Eye (tissue), 1 donor: ENCODE measurements around the gene NCAPH2.
"Not testable (repeated sequence)": the region's sequence is repeated elsewhere in the genome, so short reads cannot be mapped to it uniquely, and the experiment has no call there.

Experiments used
- DNase-seq: peaks from one replicate; pipeline ENCODE4 v3.0.0-alpha.2; 2015

NCAPH2 gene

DNA sequence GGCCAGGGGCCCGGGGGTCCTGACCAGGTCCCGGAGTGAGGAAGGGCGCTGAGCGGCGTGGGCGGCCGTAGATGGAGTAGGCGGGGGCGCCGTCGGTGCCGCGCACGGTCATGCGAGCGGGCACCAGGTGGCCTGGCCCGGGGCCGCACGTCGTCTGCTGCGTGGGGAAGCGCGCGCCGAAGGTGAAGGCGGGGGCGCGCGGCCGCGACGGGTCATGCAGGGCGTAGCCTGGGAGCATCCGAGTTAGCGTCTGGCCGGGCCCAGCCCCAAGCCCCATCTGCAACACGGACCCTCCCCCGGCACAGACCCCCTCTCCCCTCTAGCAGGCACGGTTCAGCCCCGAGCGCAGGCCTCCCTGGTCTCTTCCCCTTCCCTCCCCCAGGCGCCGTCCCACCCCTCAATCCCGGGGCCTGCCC, 23.5 kb downstream of the NCAPH2 start:
- DNase-seq, result peak; percentile 56

DNA sequence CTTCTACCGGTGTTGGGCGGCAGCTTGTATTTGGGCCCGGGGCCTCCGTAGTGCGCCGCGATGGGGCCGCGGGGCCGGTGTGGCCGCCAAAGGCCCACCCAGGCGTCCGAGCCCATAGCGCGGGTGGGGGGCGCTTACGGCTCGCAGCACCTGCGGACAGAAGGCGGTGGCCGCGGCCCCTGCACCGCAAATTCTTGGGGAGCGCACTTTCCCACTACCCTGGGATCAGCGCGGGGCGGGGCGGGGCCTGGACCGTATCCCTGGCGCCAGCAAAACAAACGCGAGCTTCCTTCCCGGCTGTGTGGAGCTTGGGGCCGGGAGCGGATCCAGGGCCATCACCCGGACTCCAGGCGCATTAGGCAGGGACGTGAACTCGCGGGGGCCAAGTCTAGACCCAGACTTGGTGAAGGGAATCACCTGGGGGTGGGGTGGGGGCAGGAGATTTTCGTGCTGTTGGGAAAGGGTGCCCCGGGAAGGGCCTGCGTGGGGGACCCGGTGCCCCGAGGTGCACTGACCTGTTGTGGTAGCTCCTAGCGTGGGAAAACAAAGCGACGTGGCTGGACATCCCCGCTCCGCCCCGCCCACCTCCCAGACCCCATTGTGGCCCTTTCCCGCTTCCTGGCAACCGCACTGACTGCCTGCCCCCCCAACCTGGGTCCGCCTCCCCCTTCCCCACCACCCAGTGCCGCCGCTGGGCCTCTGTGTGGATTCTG, 24.1 kb downstream of the NCAPH2 start:
- peak; percentile 70 for DNase-seq

DNA sequence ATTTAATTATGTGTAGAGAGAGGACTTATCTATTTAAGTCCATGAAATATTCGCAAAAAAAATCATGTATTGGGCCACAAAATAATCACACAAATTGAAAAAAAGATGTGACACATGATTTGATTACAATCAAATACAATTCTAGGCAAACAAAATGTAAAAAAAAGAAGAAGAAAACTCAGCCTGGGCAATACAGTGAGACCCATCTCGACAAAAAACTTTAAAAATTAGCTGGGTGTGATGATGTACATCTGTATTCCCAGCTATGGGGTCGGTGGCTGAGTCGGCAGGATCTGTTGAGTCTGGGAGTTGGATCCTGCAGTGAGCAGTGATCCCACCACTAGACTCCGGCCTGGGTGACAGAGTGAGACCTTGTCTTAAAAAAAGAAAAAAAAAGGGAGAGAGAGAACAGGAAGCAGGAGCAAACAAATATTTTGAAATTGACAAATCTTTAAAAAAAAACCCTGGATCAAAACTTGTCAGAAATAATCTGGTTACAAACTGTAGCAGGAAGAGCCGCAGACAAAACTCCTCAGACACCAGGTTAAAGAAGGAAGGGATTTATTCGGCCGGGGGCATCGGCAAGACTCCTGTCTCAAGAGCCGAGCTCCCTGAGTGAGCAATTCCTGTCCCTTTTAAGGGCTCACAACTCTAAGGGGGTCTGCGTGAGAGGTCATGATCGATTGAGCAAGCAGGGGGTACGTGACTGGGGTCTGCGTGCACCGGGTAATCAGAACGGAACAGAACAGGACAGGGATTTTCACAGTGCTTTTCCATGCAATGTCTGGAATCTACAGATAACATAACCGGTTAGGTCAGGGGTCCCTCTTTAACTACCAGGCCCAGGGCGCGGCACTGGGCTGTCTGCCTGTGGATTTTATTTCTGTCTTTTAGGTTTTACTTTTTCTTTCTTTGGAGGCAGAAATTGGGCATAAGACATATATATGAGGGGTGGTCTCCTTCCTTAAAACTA, 25.1 kb downstream of the NCAPH2 start:
- DNase-seq, result no peak

DNA sequence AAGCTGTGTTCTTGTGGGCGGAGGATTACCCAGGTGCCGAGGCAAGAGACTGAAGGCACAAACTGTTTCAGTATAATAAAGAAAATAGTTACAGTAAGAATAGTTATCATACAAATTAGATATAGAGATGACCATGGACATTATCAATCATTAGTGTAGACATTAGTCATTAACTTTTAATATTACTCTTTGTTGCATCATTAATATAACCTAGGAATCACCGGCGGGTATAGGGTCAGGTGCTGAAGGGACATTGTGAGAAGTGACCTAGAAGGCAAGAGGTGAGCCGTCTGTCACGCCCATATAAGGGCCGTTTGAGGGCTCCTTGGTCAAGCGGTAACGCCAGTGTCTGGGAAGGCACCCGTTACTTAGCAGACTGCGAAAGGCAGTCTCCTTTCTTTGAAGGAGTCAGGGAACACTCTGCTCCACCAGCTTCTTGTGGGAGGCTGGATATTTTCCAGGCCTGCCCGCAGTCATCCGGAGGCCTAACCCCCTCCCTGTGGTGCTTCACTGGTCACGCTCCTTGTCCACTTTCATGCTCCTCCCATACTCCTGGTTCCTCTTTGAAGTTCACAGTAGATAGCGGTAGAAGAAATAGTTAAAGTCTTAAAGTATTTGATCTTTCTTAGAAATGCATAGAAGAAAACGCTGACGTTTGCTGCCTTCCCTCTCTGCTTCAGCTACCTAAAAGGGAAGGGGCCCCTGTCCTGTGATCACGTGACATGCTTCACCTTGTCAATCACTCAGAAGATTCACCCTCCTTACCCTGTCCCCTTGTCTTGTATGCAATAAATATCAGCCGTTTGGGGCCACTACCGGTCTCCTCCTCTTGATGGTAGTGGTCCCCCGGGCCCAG, 26.1 kb downstream of the NCAPH2 start:
- DNase-seq, result not testable (repeated sequence)

DNA sequence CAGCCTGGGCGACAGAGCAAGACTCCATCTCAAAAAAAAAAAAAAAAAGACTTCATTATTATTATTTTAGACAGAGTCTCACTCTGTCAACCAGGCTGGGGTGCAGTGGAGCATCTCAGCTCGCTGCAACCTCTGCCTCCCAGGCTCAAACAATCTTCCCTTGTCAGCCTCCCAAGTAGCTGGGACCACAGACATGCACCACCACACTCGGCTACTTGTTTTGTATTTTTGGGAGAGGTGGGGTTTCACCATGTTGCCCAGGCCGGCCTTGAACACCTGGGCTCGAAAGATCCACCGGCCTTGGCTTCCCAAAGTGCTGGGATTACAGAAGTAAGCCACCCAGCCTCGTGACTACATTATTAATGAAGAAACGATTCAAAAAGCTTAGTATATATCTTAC, 27.1 kb downstream of the NCAPH2 start:
- DNase-seq, result no peak

DNA sequence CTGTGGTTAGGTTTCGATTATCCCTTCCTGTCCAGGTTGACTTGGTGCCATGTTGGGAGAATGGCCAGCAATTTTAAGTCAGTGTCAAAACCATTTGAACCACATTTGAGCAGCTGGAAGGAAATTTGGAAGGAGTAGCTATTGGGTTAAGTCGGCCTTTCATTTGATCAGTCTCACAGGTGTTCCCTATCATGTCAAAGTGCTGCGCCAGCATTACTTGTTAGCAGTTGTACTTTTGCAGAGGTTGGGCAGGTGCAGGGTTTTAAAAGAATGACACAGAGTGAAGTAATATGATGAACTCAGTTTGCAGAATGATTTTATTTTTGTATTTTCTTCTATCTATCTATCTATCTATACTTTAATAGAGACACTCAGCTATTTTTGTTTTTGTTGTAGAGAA, 28.2 kb downstream of the NCAPH2 start:
- no peak for DNase-seq

DNA sequence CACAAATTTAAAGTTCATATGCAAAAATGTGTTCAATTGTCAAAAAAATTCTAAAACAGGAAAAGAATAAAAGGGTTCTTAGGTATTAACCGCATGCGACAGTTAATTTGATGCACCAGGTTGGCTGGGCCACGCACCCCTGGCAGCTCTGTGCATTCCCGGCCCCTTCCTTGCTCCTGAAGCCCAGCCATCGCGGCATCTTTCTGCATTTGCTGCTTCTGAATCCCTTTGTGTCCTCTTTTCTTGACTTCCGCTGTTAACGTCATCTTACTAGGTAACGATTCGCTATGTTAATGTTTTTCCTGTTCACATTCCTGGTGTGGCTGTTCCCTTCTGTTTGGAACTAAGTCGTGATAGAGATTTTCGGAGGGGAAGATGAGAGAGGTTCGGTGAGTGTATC, 29.7 kb downstream of the NCAPH2 start:
- no peak for DNase-seq

DNA sequence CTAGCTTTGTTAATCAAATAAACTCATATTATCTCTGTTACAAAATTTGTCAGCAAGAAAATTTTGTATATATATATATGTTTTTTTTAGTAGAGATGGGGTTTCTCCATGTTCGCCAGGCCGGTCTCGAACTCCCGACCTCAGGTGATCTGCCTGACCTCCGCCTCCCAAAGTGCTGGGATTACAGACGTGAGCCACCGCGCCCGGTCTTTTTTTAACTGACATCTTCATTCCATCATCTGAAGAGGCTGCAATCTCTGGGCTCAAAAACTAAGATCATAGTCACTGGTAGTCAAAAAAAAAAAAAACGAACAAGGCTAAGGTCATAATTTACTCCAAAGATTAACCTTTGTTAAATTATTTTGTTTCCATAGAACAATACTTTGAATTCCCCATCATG, 32.4 kb downstream of the NCAPH2 start:
- no peak for DNase-seq

DNA sequence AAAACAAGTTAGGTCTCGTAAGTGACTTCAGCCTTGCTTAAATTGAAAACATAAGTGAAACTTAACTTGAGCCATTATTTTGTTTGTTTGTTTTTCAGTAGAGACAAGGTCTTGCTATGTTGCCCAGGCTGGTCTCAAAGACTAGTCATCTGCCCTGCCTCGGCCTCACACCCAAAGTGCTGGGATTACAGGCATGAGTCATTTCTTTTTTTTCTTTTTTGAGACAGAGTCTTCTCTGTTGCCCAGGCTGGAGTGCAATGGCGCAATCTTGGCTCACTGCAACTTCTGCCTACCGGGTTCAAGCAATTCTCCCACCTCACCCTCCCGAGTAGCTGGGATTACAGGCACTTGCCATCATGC, 33.6 kb downstream of the NCAPH2 start:
- not testable (repeated sequence) for DNase-seq

DNA sequence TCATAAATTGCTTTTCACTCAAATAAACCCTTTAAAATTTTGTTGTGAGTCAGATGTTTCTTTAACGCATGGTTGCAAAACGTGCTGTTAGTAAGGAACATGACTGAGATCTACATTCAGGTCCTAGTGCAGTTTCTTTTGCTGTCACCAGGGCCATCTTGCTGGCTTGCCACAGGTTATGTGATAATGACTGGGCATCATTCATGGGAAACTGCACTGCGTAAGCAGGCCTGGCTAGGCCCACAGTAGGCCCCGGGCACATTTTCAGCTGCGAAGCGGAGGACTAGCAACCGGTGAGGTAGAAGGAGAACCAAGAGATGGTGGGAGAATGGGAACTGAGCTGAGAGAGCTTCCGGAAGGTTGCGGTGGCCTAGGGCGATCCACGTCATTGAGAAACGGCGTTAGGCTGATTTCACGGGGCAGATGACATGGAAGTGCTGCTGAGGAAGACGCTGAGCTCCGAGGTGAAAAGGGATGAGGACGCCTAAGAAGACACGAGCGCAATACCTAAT, 34.4 kb downstream of the NCAPH2 start:
- DNase-seq, result no peak

DNA sequence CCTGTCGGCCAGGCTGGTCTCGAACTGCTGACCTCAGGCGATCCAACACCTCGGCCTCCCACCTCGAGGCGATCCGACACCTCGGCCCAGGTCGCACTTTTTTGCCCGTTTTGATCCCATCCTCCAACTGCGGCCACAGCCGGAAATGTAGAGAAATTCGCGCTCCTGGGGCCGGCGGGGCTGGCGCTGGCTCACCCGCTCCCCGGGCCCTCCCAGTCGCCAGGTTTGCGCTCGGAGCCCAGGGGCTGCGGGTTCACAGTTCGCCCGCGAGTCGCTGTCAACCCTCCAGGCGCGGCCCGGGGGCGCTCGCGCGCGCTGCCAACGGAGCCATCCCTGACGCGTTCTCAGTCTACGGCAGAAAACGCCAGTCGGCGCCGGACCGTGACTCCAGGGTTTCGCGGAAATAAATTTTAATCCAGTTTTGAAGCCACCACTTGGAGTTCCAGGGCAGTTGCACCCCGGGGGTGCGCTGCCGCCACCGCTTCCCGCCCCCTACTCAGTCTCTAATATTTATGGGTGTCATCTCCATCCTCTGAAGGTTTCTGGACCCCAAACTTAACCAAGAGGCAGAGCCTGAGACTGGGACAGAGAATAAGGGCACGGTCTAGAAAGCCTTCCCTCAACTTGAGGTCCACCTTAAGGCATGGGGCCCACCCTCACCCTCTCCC, 36.2 kb downstream of the NCAPH2 start:
- peak; percentile 85 for DNase-seq

DNA sequence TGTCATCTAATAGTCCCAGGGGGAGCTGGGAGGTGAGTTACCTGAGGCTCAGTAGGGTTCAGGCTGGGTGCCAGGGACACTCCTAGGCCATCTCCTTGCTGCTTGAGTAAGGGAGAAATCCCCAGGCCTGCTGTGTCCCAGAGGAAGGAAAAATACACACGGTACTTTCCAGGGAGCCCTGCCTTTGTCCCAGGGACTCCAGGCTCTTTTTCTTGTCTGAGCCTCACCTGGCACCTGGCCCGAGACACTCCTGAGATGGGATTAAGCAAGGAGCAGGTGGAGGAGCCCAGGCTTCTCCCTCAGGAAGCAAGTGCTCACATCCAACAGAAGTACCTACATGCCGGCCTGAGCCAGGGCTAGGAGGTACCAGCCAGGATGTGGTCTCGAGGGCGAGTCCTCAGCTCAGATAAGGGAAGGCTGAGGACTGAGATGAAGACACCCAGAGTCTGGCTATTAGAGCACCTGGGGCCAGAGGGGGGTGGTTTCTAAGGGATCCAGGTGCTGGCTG, 36.8 kb downstream of the NCAPH2 start:
- DNase-seq, result no peak

DNA sequence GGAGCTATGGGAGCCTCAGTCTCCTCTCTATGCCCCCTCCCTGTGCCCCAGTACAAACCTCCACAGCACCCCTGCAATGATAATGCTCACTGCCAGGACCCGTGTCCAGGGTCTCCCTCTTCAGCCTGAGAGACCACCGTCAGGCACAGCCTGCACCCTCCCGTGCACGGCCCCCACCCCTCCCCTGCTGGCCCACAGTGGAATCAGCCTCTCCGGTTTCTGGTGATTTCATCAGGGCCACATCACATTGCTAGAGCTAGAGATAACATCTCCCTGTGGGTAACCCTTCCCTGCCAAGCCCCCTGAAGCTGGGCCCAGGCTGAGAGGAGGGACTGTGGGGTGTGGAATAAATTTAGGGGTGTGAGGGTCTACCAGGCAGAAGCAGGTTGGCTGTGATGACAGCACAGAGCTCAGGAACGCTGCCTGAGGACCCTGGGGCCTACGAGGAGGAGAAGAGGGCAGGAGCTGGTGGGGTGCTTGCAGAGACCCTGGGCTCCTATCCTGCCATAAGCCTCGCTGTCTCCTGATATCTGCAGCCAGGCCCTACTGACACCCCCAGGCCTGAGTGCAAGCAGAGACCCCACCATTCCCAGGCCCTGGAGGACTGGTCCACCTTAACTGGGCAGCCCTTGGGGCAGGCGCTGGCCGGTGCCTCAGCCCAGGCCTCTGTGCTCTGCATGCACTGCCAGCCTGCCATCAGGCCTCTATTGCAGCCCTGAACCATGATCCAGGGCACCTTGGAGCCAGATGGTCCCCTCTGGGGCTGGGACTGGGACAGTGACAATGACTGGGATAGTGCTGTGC, 37.7 kb downstream of the NCAPH2 start, which contains the start of gene KLHDC7B:
KLHDC7B (plus strand) TSS at position 378 of the 804 bp plus-strand sequence; CDS start at position 723, 345 bp downstream.
- DNase-seq, result no peak

DNA sequence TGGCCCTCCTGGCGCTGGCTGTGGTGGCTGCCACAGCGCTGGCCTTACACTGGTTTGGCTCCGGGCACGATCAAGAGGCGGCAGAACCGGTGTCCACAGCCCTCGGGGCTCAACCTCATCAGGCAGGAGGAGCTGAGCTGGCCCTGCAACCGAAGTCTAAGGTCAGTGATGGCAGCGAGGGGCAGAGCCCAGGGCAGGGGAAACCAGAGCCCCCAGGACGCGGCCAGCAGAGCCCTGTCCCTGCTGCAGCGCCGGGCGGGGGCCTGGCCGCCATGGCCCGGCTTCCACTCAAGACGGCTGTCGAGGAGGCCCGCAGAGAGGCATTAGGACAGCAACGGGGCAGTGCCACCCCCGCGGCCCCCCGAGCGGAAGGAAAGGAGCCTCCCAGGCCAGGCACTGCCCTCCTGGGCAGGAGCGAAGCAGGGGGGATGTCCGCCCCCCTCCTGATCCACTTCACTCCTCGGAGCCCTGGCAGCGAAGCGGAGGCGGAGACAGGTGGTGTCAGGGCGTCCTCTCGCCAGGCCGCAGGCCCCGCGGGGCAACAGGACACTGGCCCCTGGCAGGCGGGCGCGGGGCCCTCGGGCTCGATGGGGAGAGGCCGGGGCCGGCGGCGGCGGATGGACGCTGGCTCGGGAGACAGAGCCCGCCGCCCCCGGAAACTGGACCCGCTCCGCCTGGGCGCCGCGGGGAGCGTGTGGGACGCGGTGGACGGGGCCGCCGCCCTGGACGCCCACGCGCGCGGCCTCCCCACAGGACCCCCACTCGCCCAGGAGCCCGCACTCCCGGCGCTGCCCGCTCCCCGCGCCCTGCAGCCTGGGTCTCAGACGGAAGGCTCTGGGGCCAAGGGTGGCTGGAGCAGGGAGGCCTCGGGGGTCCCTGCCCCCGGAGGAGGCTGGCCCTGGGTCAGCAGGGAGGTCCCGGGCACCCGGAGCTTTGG, 38.6 kb downstream of the NCAPH2 start:
- no peak for DNase-seq

DNA sequence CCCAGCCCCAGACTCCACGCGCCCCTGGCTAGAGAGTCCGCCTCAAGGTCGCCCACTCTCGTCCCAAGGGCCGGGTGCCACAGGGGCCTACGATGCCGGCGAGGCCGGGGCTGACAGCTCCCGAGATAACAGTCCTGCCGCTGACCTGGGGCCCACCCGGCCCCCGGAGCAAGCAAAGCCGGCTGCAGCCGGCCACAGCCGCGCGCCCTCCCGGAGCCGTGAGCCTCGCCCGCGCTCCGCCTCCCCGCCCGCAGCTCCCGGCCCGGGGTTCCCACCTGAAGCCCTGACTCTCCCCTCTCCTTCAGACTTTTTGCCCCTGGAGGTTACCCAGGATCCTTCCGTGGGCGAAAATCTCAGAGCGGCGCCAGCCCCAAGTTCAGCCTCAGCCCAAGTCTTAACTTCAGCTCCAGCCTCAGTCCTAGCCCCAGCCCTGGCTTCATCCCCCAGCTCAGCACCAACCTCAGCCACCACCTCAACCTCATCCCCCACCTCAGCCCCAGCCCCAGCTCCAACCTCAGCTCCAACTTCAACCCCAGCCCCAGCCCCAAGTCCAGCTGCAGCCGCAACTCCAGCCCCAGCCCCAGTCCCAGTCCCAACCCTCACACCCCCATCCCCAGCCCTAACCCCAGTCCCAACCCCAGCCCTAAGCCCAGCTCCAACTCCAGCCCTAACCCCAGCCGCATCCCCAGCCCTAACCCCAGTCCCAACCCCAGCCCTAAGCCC, 39.4 kb downstream of the NCAPH2 start:
- peak; percentile 30 for DNase-seq

DNA sequence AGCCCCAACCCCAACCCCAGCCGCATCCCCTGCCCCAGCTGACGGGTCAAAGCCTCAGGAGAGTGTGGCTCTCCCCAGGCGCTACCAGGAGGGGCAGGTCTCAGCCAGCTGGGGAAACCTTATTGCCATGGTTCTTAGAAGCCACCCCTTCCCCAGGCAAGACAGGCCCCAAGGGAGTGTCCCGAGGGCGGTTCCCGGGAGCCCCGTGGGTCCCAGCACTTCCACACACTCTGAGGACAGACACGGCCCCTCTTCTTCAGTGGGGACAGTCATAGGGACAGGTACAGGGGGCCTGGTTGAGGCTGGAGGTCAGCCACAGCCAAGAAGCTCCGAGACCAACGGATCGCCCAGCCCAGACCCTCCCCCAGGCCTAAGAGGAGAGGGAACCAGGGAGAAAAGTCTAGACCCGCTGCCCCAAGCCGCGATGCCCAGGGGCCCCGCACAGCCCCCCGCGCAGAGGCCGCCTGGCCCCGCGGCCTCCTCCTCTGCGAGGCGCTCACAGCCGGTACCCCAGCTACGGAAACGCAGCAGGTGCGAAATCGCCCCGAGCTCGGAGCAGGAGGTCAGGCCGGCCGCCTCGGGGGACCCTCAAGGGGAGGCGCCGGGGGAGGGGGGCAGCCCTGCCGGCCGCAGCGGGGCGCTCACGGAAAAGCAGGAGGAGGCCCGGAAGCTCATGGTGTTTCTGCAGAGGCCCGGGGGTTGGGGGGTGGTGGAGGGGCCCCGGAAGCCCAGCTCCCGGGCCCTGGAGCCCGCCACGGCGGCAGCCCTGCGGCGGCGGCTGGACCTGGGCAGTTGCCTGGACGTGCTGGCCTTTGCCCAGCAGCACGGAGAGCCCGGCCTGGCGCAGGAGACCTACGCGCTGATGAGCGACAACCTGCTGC, 40.3 kb downstream of the NCAPH2 start:
- DNase-seq, result peak; percentile 54

DNA sequence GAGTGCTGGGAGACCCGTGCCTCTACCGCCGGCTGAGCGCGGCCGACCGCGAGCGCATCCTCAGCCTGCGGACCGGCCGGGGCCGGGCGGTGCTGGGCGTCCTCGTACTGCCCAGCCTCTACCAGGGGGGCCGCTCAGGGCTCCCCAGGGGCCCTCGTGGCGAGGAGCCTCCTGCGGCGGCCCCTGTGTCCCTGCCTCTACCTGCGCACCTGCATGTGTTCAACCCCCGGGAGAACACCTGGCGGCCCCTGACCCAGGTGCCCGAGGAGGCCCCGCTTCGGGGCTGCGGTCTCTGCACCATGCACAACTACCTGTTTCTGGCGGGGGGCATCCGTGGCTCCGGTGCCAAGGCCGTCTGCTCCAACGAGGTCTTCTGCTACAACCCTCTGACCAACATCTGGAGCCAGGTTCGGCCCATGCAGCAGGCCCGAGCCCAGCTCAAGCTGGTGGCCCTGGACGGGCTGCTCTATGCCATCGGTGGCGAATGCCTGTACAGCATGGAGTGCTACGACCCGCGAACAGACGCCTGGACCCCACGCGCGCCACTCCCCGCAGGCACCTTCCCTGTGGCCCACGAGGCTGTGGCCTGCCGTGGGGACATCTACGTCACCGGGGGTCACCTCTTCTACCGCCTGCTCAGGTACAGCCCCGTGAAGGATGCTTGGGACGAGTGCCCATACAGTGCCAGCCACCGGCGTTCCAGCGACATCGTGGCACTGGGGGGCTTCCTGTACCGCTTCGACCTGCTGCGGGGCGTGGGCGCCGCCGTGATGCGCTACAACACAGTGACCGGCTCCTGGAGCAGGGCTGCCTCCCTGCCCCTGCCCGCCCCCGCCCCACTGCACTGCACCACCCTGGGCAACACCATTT, 41.1 kb downstream of the NCAPH2 start:
- no peak for DNase-seq
